Esophagus squamous epithelium (tissue), 4 donors: ENCODE results near the gene CACNB4.

Experiments
- CTCF ChIP-seq, 6 experiments: fragments of 450-650 bp in 4 of 6; fragments of 200-600 bp in 2 of 6; sonication (generic) in 2 of 6; IDR thresholded peaks; one replicate each; pipeline ENCODE4 v1.5.1; 2016 to 2019; ENCODE audit warnings: antibody characterized with exemption in 6 of 6, mild to moderate bottlenecking in 4 of 6, moderate library complexity in 4 of 6
- POLR2A ChIP-seq, 4 donors: fragments of 450-650 bp; IDR thresholded peaks; one replicate each; pipeline ENCODE4 v1.6.1; 2017; ENCODE audit warnings: antibody characterized with exemption in 4 of 4, mild to moderate bottlenecking in 4 of 4, moderate library complexity in 3 of 4

DNA sequence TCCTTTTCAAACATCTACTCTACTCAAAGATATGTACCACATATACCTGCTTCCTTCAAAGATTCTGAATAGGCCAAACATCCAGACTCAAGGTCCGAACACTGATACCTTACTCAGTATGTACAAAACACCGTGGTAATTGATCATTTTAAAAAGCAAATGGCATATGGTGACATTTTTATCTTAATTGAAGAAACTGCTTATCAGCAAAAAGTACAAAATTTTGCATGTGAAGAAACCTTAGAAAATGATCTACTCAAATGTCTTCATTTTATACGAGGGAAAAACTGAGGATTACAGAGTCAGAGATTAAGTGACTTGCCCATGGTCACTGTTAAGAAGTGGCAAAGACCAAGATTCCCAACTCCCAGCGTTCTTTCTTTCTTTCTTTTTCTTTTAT is 133.0 kb downstream of the CACNB4 start:
- TF ChIP-seq CTCF (IDR thresholded peaks at IDR 0.05), result no peak
- no peak for TF ChIP-seq POLR2A (IDR thresholded peaks at IDR 0.05)
